ENCODE data around the gene PASK. TPM values are rescaled to one million over a fixed set of nuclear protein-coding genes. Genes with fewer than 3 reads are reported as not detected.

PASK gene
- polyA plus RNA-seq, 1 donor from 2014 or later, result 26.0 TPM

GRCh38 chr2:241159116-241159515, 9.8 kb upstream of the PASK start:
- TF ChIP-seq POLR2AphosphoS5 (IDR thresholded peaks at IDR 0.05) (no peak), REST (IDR thresholded peaks at IDR 0.05; ENCODE audit: borderline replicate concordance) (no peak), TAF1 (IDR thresholded peaks at IDR 0.05; ENCODE audit: low read depth) (no peak), MXI1 (conservative IDR thresholded peaks at IDR 0.05; ENCODE audit: poor library complexity, severe bottlenecking) (no peak), RAD21 (conservative IDR thresholded peaks at IDR 0.05) (no peak), EZH2 (IDR thresholded peaks at IDR 0.05; ENCODE audit: borderline replicate concordance, insufficient read depth, low read length, poor library complexity, severe bottlenecking) (no peak), EP300 (conservative IDR thresholded peaks at IDR 0.05; ENCODE audit: poor library complexity, severe bottlenecking) (no peak), SMC3 (conservative IDR thresholded peaks at IDR 0.05; ENCODE audit: poor library complexity) (no peak), CTCF (IDR thresholded peaks at IDR 0.05; ENCODE audit: poor library complexity, severe bottlenecking) (no peak)
- H3K4me3 ChIP-seq (ENCODE audit: low read length), result no peak overlapping the region
- no peak overlapping the region for H2AFZ ChIP-seq (ENCODE audit: low read depth, low read length)
- H3K27me3 ChIP-seq (ENCODE audit: insufficient read depth, low read depth, low read length), result no peaks in the 10 kb centered on the region
- H3F3A ChIP-seq (ENCODE audit: insufficient read depth, low read length, poor library complexity, severe bottlenecking), result no peaks in the 10 kb centered on the region
- H3K36me3 ChIP-seq (ENCODE audit: insufficient read depth, low read length), result no peaks in the 10 kb centered on the region
- H3K9me3 ChIP-seq (ENCODE audit: low read length), result no peaks in the 10 kb centered on the region
- H3K27ac ChIP-seq (ENCODE audit: low read length), result no peak overlapping the region
- no peaks in the 10 kb centered on the region for H3K9me2 ChIP-seq (ENCODE audit: insufficient read depth, low read length)
- H3K4me2 ChIP-seq (ENCODE audit: low read length), result no peak overlapping the region
- H3K79me2 ChIP-seq (replicated peaks; ENCODE audit: insufficient read depth, low read length), result no peaks in the 10 kb centered on the region
- no peak overlapping the region for H3K9ac ChIP-seq (ENCODE audit: low read length)
- no peaks in the 10 kb centered on the region for H4K20me1 ChIP-seq (ENCODE audit: insufficient read depth)

- no peaks in the 10 kb centered on the region for H3K9me2 ChIP-seq (ENCODE audit: insufficient read depth, low read length)
- no peak overlapping the region for H3K9ac ChIP-seq (ENCODE audit: low read length)
- H3F3A ChIP-seq (ENCODE audit: insufficient read depth, low read length, poor library complexity, severe bottlenecking), result no peaks in the 10 kb centered on the region
- H3K4me2 ChIP-seq (ENCODE audit: low read length), result no peak overlapping the region
- TF ChIP-seq MXI1 (conservative IDR thresholded peaks at IDR 0.05; ENCODE audit: poor library complexity, severe bottlenecking) (no peak), POLR2AphosphoS5 (IDR thresholded peaks at IDR 0.05) (no peak), EP300 (conservative IDR thresholded peaks at IDR 0.05; ENCODE audit: poor library complexity, severe bottlenecking) (no peak), CTCF (IDR thresholded peaks at IDR 0.05; ENCODE audit: poor library complexity, severe bottlenecking) (no peak), SMC3 (conservative IDR thresholded peaks at IDR 0.05; ENCODE audit: poor library complexity) (no peak), TAF1 (IDR thresholded peaks at IDR 0.05; ENCODE audit: low read depth) (no peak), REST (IDR thresholded peaks at IDR 0.05; ENCODE audit: borderline replicate concordance) (no peak), EZH2 (IDR thresholded peaks at IDR 0.05; ENCODE audit: borderline replicate concordance, insufficient read depth, low read length, poor library complexity, severe bottlenecking) (no peak), RAD21 (conservative IDR thresholded peaks at IDR 0.05) (no peak)
- no peak overlapping the region for H3K4me3 ChIP-seq (ENCODE audit: low read length)
- H2AFZ ChIP-seq (ENCODE audit: low read depth, low read length), result no peak overlapping the region
- no peaks in the 10 kb centered on the region for H3K9me3 ChIP-seq (ENCODE audit: low read length)
- H3K27me3 ChIP-seq (ENCODE audit: insufficient read depth, low read depth, low read length), result no peaks in the 10 kb centered on the region
- no peaks in the 10 kb centered on the region for H3K79me2 ChIP-seq (replicated peaks; ENCODE audit: insufficient read depth, low read length)
- H3K36me3 ChIP-seq (ENCODE audit: insufficient read depth, low read length), result no peaks in the 10 kb centered on the region
- H4K20me1 ChIP-seq (ENCODE audit: insufficient read depth), result no peaks in the 10 kb centered on the region
- no peak overlapping the region for H3K27ac ChIP-seq (ENCODE audit: low read length)
These were observed 9.3 kb upstream of the PASK start for GRCh38 chr2:241158546-241158900.
